8988T (cell line): ENCODE data around the gene MAST2.
"Not testable (repeated sequence)": the region's sequence is repeated elsewhere in the genome, so short reads cannot be mapped to it uniquely, and the experiment has no call there.

Experiments used
- DNase-seq: peaks from one replicate; pipeline ENCODE4 v3.0.0; 2011

Gene MAST2

GRCh38 chr1:45949462-45949861 lies 146.1 kb downstream of the MAST2 start:
- DNase-seq = not testable (repeated sequence)

DNA sequence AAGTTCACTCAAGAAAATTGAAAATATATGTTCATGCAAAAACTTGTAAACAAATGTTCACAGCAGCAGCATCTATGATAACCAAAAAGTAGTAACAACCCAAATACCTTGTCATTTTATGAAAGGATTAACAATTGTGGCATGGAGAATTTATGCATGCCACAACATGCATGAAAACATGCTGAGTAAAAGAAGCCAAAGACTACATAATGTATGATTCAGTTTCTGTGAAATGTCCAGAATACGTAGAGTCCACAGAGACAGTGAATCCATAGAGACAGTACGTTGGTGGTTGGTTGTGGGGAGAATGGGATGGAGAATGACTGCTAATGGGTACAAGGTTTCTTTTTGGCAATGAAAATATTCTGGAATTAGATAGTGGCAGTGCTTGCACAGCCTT lies 148.7 kb downstream of the MAST2 start:
- DNase-seq = no peak

DNA sequence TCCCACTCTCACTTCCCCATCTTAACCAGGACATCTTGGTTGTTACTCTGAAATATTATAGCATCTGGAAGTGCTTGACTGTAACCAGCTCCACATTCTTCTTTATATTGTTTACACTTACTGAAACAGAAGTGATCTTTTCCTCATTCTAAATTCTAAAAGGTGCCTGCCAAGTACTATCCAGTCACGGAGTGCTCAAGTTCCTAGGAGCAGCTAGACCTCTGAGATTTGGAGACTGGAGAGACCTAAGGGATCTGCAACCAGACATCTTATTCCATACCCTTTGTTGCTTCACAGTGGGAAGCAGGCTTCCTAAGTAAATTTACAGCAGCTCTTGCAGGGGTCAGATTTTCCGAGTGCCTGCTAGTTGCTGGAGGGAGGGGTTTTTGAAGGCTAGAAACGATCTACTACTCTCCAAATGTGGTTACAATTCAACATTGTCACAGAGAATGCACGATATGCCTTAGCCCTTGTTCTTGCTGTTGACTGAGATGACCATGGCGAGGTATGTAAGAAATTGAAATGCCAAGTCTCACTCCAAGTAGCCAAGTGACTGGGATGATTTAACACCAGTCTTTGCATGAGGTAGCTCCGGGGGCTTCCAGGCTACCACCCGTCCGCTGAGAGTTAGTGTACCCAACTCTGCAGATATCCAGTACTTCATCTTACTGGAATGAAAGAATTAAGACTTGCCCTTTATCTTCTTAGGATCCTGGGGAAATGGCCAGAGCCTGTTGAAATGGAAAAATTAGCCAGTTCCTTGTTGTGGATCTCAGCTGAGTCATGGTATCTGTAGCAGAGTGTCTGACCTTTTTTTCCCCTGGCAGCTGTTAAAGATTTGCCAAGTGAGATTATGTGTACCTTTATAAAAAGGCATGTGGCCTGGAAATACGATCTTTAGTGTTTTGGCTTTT lies 150.8 kb downstream of the MAST2 start:
- no peak for DNase-seq

DNA sequence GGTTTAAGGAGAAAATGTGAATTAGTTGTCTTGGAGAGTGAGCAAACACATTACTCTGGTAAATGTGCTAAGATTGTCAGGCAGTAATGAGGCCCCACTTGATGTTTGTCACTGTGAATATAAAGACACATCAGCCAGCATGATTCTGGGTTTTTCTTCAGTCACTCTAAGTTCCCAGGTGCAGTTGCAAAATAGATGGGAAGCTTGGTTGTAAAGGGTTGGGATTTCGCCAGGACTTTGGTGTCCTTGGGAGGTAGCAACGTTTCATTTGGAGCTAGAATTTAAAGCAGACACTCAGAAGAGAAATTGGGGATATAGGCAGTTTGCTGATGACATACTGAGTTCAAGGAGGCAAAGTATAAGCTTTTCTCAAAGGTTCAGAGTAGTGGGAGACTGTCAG lies 154.3 kb downstream of the MAST2 start:
- no peak for DNase-seq

DNA sequence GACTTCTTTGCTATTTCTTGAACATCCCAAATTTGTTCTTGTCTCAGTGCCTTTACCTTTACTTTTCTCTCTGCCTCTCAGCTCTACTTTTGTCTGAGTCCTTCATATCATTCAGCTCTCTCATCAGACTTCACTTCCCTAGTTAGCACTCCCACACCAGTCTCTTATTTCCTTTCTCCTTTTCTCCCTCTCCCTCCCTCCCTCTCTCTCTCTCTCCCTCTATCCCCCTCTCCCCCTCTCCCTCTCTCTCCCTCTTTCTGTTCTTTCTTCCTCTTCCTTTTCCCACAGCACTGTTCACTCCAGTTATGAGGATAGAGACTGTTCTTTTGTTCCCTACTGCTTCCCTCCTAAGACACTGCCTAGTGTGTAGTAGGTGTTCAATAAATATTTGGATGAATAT lies 154.9 kb downstream of the MAST2 start:
- DNase-seq = no peak

DNA sequence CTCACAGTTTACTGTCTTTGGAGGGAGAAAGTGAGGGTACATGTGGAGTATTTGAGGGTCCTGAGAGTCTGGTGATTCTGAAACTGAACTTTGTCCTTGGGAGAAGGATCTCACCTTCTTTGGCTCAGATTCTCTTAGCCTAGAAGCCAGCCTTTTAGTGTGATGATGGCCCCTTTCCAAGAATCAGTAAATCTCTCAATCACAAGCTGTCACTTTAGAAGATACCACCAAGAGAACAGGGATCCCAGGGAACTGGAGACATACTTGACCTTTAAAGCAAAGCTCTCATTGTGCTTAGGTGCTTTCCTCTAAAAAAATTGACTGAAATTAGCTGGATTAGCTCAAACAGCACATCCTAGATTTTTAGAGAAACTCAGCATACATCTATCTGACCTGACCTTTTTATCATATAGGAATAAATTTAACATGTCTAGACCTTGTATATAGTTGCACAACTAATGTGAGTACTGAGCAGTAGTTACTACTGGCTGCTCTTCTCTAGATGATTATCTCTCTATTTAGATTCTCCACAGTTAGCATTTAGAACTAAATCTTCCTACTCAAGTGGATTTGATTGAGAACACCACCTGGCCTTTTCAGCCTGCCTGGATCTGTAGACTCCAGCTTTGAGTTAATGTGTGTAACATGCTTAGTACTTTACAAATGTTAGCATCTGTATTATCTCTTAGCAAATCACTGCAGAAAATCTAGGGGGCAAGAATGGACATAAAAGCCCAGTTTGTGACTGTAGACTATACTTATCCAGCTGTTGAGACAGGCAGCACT lies 157.7 kb downstream of the MAST2 start:
- no peak for DNase-seq

GRCh38 chr1:45961936-45962335 lies 158.5 kb downstream of the MAST2 start:
- DNase-seq = not testable (repeated sequence)

DNA sequence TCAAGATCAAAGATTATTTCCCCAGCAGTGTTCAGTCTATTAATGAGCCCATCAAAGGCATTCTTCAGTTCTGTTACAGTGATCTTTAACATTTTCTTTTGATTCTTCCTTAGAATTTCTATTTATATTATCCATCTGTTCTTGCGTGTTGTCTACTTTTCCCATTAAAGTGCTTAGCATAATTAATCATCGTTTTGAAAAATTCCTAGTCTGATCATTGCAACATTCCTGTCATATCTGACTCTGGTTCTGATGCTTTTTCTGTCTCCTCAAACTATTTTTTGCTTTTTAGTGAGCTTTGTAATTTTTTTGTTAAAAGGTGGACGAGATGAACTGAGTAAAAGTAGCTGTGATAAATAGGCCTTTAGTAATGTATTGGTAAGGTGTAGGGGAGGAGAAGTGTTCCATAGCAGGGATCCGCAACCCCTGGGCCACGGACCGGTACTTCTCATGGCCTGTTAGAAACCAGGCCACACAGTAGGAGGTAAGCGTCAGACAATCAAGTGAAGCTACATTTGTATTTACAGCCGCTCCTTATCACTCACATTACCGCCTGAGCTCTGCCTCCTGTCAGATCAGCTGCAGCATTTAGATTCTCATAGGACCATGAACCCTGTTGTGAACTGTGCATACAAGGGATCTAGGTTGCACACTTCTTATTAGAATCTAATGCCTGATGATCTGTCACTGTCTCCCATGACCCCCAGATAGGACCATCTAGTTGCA lies 165.7 kb downstream of the MAST2 start:
- DNase-seq = no peak

DNA sequence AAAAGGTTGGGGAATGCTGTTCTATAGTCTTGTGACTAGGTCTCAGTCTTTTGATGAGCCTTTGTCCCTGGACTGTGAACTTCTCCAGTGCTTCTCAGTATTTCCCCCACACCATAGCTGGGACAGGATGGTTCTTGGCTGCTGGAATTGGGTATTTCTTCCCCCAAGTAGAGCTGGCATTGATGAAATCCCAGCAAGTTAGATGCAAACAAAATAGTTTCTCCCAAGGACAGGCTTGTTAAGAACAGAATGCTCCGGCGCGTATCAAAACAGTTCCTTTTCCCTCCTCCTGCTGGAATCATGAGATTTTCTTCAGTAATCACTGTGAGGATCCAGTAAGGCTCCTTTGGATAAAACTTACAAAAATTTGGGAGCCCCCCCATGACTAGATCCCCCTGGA lies 166.5 kb downstream of the MAST2 start:
- no peak for DNase-seq

DNA sequence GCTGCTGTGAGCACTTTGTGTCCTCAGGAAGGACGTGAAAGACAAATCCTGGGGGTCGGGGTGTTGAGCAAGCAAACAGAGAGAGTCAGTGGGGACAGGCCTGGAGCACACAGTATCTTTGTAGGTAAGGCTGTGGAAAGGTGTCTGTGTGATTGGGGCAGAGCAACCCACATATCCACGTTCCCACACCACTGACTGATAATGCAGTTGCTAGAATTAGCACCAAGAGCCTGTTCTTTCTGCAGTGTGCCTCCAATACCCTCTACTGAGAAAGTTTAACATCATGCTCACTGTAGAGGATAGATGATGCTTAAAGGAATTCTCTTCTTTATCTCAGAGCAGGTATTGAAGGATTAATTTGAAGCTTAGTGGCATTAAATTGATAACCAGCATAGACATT lies 167.9 kb downstream of the MAST2 start:
- no peak for DNase-seq

DNA sequence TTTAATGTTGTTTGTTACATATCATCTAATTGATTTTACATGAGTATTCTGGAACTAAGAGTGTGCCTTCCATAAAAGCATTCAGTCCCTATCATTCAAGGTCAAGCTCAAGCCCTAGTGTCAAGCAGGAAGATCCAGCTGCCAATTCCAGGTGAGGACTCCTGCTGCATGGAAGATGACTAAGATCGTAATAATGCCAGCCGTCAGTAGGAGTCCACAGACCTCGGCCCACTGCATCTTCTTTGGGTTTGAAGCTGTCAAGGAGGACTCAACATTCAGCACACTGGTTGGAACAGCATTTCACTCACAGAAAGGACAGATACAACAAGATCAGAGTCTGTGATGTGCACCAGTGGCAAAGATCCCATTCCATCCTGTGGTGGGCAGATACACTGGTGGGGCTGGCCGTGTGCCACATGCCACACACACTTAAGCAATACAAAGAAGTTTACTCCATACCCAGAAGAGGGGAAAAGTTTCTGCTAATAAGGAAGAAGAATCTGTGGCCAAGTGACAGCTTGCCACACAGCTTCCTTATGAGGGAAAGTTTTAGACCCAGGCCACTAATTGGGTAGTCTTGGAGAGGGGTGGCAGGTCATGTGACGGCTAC lies 168.6 kb downstream of the MAST2 start:
- DNase-seq = no peak

DNA sequence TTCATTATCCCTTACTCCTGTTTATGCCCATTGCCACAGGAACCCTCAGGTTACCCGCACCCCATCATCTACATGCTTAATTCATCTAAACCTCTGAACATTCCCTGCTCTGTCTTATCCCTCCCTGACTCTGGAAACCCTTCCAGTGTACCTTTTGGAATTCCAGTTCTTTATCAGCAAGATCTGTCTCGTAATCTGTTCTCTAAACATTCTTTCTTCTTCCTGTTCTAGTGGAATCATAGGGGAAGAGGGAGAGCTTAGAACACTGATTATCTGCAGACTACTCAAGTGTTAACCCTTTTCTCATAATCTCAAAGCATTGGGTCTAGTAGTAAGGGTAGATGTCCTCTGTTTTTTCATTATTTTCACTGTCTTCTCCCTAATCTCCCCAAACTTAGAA lies 169.2 kb downstream of the MAST2 start:
- DNase-seq = no peak

- no peak for DNase-seq
Observed at GRCh38 chr1:45973121-45973520, 169.7 kb downstream of the MAST2 start.

GRCh38 chr1:45974541-45975269 lies 171.3 kb downstream of the MAST2 start:
- DNase-seq = no peak

GRCh38 chr1:45976623-45977022 lies 173.2 kb downstream of the MAST2 start:
- no peak for DNase-seq

GRCh38 chr1:45979074-45979777 lies 175.8 kb downstream of the MAST2 start:
- no peak for DNase-seq

- no peak for DNase-seq
Observed at GRCh38 chr1:45979778-45980176, 176.4 kb downstream of the MAST2 start.

DNA sequence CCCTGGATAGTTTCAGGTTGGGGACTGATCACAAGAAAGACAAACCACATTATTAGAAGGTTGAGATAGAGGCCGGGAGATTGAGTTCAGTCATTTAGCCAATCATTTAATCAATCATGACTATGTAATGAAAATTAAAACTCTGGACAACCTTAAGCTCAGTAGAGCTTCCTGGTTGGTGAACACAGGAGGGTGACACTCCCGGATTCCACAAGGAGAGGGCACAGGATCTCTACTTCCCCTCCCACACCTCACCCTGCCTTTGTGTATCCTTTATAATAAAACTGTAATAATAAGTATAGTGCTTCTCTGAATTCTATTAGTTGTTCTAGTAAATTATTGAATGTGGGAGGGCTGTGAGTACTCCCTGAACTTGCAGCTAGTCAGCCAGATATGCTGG lies 178.9 kb downstream of the MAST2 start:
- no peak for DNase-seq

GRCh38 chr1:45983967-45984366 lies 180.6 kb downstream of the MAST2 start:
- DNase-seq = no peak

- DNase-seq = no peak
Observed at GRCh38 chr1:45987204-45987603, 183.8 kb downstream of the MAST2 start.

DNA sequence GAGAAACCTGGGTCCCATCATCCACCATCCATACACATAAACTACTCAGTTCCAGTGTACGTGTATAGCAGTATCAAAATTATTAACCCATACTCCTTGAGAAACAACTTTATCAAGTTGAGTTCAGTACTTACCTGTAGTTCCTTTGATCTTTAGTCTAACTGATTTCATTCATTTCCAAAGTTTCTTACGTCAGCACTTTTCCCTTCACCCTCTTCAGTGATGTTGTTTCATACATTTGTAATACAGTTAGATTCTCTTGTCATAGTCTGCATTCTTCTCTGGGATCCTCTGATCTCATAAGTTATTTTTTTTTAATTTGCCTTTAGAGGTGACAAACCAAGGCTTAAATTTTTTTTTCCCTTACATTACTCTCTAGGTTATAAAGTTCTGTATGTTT lies 185.8 kb downstream of the MAST2 start:
- DNase-seq = no peak

DNA sequence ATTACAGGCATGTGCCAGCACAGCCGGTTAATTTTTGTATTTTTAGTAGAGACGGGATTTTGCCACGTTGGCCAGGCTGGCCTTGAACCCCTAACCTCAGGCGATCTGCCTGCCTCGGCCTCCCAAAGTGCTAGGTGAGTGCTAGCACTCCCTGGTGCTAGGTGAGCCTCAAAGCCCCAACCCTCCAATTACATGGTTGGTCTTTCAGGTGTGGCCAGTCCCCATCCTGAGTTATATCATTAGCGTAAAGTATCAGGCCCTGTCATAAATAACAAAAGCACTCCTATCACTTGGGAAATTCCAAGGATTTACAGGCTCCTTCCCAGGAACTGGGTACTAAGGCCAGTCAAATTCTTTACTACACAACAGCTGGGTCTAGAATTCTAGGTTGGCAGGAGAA lies 191.0 kb downstream of the MAST2 start:
- no peak for DNase-seq
